Esophagus muscularis mucosa (tissue), 3 donors: Measurements from ENCODE around the gene MMP24.

Experiments
- CTCF ChIP-seq, 3 experiments: fragments of 200-600 bp in 2 of 3; fragments of 450-650 bp in 1 of 3; sonication (generic) in 2 of 3; IDR thresholded peaks; one replicate each; pipeline ENCODE4 v1.5.1; 2017 to 2019; ENCODE audit warnings: antibody characterized with exemption in 3 of 3, mild to moderate bottlenecking in 2 of 3, moderate library complexity in 1 of 3
- POLR2A ChIP-seq: fragments of 450-650 bp; IDR thresholded peaks from one replicate; pipeline ENCODE4 v1.6.1; 2017; ENCODE audit warnings: antibody characterized with exemption, moderate library complexity, mild to moderate bottlenecking, low read depth
- POLR2AphosphoS5 ChIP-seq, 2 donors: sonication (generic); formaldehyde crosslinking; IDR thresholded peaks; one replicate each; pipeline ENCODE4 v1.6.1; 2017; ENCODE audit warnings: antibody characterized with exemption in 2 of 2

- TF ChIP-seq CTCF (IDR thresholded peaks at IDR 0.05) = no peak
- TF ChIP-seq POLR2AphosphoS5 (IDR thresholded peaks at IDR 0.05) = no peak
- TF ChIP-seq POLR2A = no peak
These were observed 9.9 kb upstream of the MMP24 start for GRCh38 chr20:35216541-35216940.
